Measurements from ENCODE around the gene SMAD6. TPM values are rescaled to one million over a fixed set of nuclear protein-coding genes. Genes with fewer than 3 reads are reported as not detected.
A peak's percentile ranks its signal among the peaks of the same experiment; 100 is the strongest.
"Not testable (repeated sequence)": the region's sequence is repeated elsewhere in the genome, so short reads cannot be mapped to it uniquely, and the experiment has no call there.

SMAD6 gene
- total RNA-seq, 1 experiment from 2014 or later, result 2.4 TPM

DNA sequence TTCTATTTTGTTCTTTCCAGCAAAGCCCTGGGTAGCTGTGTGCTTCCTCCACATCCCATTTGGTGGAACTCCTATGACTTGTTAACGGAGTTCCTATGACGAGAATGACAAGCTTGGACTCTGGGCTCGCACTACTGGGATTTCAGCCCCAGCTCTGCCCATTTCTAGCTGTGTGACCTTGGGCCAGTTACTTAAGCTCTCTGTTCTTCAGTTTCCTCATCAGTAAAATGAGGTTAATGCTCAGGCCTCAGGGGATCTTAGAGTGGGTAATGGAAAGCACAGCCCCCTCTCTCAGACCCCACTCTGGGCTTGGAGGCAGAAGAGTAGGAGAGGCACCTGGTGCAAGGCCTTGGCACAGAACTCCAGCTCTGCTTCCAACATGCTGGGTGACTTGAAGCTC, 123.1 kb downstream of the SMAD6 start:
- no peak for DNase-seq (ENCODE audit: low read depth)

DNA sequence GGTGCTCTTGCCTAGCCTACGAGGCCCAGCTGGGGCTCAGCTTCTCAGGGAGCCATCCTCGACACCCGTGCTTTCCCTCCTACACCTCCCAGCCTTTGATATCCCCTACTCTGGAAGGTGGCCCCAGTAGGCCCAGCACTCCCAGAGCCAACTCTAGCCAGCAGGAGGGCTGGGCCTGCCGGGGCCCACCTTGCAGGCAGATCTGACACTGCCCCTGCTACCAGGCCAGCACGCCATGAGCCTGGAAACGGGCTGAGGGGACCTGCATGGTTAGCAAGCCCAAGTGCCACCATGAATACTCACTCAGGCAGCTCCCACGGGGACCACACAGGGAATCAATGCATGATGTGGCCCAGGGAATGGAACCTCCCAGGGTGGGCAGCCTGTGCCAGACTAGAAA, 123.7 kb downstream of the SMAD6 start:
- no peak for DNase-seq (ENCODE audit: low read depth)

DNA sequence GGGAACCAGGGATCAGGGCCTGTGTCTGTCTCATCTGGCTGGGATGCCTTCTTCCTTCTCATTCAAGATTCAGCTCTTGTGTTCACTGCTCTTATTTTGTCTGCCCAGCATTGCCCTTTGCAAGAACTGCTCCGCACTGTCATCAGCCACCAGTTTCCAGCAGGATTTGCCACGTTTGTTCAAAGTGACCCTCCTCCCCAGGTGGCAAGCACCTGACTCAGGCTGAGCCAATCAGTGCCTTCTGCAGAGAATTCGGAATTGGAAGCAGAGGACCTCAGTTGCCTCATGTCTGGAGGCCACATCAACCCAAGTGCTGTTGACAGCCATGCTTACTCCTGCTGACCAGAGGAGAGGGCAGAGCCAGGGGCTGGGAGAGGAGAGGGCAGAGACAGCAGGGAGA, 124.5 kb downstream of the SMAD6 start:
- no peak for DNase-seq (ENCODE audit: low read depth)

DNA sequence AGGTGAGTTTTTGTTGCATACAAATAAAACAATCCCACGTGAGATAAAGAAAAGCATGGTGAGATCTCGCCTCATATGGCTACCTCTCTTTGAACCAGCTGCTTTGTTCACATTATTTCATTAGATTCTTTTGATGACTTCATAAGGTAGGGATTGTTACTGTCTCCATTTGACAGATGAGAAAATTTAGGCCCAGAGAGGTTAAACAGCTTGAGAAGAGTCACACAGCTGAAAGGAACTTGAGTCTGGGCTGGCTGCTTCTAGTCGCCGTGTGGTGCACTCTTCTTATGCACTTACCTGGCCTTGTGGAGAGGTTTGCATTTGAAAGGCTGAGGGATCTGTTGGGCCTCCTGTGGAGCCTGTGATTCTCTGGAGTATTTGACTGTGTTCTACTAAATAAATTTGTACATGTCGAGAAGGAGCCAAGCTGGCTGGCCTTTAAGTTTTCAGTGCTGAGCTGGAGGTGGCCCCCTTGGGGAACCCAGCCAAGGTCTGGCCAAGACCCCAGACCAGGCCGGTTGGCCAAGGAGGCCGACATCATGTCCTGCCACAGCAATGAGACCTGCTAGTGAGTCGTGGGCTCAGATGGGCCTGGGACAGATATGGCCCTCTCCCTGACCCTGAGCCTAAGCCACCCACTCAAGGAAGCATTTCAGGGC, 125.1 kb downstream of the SMAD6 start:
- DNase-seq (ENCODE audit: low read depth), result no peak

DNA sequence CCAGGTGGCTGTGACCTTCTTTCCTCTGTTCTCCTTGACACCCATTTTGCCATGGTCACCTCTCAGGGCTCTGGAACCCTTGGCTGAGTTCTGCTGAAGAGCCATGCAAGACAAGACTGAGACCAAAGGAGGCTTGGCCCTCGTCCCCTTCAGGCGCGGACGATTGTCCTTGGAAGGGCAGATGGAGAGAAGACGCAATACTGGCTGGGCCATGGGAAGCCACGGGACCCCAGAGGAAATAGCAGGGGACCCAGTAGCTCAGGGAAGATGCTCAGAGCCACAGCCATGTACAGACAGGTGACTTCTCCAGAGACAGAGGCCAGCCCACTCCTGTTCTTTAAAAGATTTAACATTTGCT, 125.6 kb downstream of the SMAD6 start:
- no peak for DNase-seq (ENCODE audit: low read depth)

DNA sequence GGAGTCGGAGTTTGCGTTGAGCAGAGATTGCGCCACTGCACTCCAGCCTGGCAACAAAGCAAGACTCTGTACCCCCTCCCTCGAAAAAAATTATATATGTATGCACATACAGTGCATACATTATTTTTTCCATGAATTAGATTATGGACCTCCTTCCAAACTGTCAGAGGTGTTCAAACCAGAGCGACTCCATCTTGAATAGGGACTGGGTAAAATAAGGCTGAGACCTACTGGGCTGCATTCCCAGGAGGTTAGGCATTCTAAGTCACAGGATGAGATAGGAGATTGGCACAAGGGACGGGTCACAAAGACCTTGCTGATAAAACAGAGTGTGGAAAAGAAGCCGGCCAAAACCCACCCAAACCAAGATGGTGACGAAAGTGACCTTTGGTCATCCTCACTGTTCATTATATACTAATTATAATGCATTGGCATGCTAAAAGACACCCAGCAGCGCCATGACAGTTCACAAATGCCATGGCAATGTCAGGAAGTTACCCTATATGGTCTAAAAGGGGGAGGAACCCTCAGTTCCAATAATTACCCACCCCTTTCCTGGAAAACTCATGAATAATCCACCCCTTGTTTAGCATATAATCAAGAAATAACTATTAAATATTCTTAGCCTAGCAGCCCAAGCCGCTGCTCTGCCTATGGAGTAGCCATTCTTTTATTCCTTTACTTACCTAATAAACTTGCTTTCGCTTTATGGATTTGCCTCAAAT, 126.9 kb downstream of the SMAD6 start:
- DNase-seq (ENCODE audit: low read depth), result not testable (repeated sequence)

DNA sequence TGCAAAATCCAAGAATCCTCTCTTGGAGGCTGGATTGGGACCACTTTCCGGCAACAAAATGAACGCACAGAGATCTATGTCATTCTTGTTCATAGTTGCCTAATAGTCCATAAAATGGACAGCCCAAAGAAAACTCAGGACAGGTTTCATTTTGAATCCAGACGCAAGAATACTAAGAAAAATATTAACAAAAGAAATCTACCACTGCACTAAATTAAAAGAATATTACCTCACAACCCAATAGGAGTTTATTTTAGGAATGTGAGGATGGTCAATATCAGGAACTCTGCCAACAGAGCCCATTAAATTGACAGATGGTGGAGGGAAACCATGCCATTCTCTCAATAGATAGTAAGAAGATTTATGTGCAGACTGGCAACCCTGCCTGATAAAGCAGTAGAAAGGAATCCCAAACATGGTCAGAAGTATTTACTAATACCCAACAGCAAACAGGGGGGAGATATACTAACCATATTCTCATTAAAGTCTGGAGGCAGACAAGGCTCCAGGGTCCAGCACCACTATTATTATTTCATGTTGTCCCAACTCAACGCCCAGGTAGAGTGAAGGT, 127.6 kb downstream of the SMAD6 start:
- no peak for DNase-seq (ENCODE audit: low read depth)

DNA sequence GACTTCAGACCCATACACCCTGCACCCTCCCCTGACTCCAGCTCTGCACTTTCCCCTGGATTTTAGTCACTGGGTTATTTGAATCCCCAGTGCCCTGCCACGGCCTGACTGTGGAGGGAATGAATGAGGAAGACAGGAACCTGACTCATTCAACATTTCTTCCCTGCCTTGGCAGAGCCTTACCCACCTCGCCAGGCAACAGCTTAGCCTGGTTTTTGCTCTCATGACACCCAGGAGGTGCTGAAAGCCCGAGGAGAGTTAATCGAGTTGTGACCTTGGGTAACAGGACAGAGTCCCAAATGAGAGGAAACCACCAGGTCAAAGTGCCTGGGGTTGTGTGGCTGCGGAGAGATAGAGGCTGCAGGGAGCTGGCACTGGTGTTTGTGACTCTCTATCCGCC, 128.3 kb downstream of the SMAD6 start:
- DNase-seq (ENCODE audit: low read depth), result peak; percentile 62

DNA sequence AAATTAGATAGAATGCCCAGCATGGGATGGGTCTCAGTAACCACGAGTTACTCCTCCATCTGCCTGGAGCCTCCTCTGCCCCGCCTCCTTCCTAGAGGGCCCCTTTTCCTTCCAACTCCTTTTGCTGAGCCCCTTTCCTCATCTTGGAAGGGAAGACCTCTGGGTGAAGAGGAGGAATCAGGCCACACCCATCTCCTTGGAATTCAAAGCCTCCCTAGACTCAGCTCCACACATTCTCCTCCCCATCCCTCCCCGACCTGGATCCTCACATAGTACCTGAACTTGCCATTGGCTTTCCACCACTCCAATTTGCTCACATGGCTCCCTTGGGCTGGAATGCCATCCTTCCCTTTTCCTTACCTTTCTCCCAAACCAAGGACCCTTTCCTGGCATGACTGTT, 128.8 kb downstream of the SMAD6 start:
- DNase-seq (ENCODE audit: low read depth), result no peak

DNA sequence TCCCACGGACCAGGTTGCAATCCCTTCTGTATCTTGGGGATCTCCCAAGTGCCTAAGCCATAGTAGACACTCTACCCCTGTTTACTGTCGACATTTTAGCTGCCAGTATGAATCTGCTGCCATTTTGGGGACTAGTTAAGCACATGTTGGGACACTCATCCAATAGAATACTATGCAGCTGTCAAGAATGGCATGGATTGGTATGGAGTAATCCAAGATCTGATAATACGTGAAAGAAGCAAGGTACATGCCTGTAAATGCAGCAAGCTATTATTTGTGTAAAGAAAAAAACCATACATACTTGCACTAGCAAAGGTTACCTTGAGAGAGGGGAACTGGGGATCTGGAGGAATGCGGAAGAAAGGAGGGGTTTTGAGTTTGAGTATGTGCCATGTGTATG, 129.3 kb downstream of the SMAD6 start:
- DNase-seq (ENCODE audit: low read depth), result no peak

DNA sequence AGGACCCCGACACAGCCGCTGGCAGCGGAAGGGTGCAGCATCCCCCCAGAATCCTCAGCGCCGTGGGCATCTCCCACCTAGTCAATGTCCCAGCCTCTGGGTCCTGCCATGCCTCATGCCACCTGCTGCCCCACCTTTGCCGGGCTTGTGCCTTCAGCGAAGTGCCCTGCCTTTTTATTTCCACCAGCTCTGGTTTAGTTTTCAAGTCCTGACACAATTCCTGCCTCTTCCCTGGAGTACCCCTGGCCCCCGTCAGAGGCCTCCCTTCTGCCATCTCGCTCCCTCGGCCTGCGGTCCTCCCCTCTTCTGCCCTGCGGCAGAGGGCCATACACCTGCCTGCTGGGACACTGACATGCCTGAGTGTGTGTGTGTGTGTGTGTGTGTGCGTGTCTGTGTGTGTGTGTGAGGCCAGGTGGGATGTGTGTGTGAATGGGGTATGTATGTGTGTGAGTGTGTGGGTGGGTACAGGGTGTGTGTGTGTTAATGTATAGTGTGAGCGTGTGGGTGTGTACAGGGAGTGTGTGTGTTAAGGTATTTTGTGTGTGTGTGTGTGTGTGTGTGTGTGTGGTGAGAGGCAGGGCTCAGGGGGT, 129.9 kb downstream of the SMAD6 start:
- DNase-seq (ENCODE audit: low read depth), result no peak

Other genes starting within 250 kb of the SMAD6 start
- 14.5 and 17.6 TPM in 2 replicates for gene SNAPC5, start 204.5 kb upstream of the SMAD6 start, total RNA-seq (2014; rRNA removed)
- gene RPL4, start 197.4 kb upstream of the SMAD6 start, total RNA-seq (2014; rRNA removed), result 4,112 and 6,708 TPM in 2 replicates
- 44.9 and 51.1 TPM in 2 replicates for gene ZWILCH, start 196.9 kb upstream of the SMAD6 start, total RNA-seq (2014; rRNA removed)
- gene LCTL, start 136.2 kb upstream of the SMAD6 start, total RNA-seq (2014; rRNA removed), result 0.11 TPM in 1 of 2 replicates, not detected in the other